Neural crest cell (in vitro differentiated cells): Measurements from ENCODE around the gene XRCC3. TPM values are rescaled to one million over a fixed set of nuclear protein-coding genes. Genes with fewer than 3 reads are reported as not detected.

Experiments used
- DNase-seq: peaks from one replicate; pipeline ENCODE4 v3.0.0; 2021; ENCODE audit warnings: low read depth, mixed read lengths, low spot score
- H3K27ac Mint-ChIP-seq: one replicate; pipeline ENCODE4 v1.8.0; 2021; ENCODE audit warnings: mild to moderate bottlenecking, mixed read lengths; ENCODE audit not compliant: unreplicated experiment
- H3K27me3 Mint-ChIP-seq: 2 replicates; pipeline ENCODE4 v1.8.0; 2021; ENCODE audit warnings: low read depth, mild to moderate bottlenecking, mixed read lengths
- H3K36me3 Mint-ChIP-seq: 2 replicates; pipeline ENCODE4 v1.8.0; 2021; ENCODE audit warnings: low read depth, mild to moderate bottlenecking, mixed read lengths
- H3K4me1 Mint-ChIP-seq: 2 replicates; pipeline ENCODE4 v1.8.0; 2021; ENCODE audit warnings: mixed read lengths
- H3K4me3 Mint-ChIP-seq: one replicate; pipeline ENCODE4 v1.8.0; 2021; ENCODE audit warnings: mild to moderate bottlenecking, mixed read lengths
- H3K9me3 Mint-ChIP-seq: 2 replicates; pipeline ENCODE4 v1.8.0; 2021; ENCODE audit warnings: mixed read lengths
- total RNA-seq: library from RNA; stranded (reverse); gene quantifications from 2 replicates; pipeline ENCODE4 v1.2.1, GENCODE V29; 2021
- TF ChIP-seq, protein P1 (sequence below): fragments of 200-600 bp; sonication (generic); conservative IDR thresholded peaks from 2 replicates; pipeline ENCODE4 v1.5.0; 2021; ENCODE audit warnings: antibody characterized with exemption, mild to moderate bottlenecking

The XRCC3 gene
- total RNA-seq, 1 donor from 2014 or later: 50.8 TPM

GRCh38 chr14:103755060-103755459, 39.8 kb upstream of the XRCC3 start:
- DNase-seq: no peak
- Mint-ChIP-seq H3K27me3 (no peaks in the 10 kb centered on the region), H3K4me3 (no peak overlapping the region), H3K9me3 (no peaks in the 10 kb centered on the region), H3K27ac (no peak overlapping the region), H3K4me1 (peaks cover 5% of the 10 kb centered on the region), H3K36me3 (no peaks in the 10 kb centered on the region)
- TF ChIP-seq, protein P1, sequence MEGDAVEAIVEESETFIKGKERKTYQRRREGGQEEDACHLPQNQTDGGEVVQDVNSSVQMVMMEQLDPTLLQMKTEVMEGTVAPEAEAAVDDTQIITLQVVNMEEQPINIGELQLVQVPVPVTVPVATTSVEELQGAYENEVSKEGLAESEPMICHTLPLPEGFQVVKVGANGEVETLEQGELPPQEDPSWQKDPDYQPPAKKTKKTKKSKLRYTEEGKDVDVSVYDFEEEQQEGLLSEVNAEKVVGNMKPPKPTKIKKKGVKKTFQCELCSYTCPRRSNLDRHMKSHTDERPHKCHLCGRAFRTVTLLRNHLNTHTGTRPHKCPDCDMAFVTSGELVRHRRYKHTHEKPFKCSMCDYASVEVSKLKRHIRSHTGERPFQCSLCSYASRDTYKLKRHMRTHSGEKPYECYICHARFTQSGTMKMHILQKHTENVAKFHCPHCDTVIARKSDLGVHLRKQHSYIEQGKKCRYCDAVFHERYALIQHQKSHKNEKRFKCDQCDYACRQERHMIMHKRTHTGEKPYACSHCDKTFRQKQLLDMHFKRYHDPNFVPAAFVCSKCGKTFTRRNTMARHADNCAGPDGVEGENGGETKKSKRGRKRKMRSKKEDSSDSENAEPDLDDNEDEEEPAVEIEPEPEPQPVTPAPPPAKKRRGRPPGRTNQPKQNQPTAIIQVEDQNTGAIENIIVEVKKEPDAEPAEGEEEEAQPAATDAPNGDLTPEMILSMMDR: no peak

DNA sequence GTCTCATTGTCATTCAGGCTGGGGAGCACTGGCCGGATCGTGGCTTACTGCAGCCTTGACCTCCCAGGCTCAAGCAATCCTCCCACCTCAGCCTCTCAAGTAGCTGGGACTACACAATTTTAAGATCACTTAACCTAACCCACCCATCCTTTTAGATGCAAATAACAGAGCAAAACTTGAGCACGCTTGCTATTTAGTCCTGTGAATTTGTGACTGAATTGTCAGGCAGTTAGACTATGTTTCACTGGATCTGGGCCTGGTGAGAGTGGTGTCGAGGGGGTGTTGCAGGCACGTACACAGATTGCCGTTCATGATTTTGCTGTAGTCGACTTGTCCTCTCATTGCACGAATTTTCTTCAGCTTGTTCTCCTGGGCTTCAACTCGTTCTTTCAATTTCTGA, 38.5 kb upstream of the XRCC3 start:
- no peak overlapping the region for H3K27ac Mint-ChIP-seq
- H3K4me3 Mint-ChIP-seq: no peak overlapping the region
- no peaks in the 10 kb centered on the region for H3K36me3 Mint-ChIP-seq
- H3K27me3 Mint-ChIP-seq: no peaks in the 10 kb centered on the region
- peaks cover 5% of the 10 kb centered on the region for H3K4me1 Mint-ChIP-seq
- no peak for DNase-seq
- no peaks in the 10 kb centered on the region for H3K9me3 Mint-ChIP-seq
- TF ChIP-seq, protein P1: no peak

GRCh38 chr14:103749860-103750259, 34.6 kb upstream of the XRCC3 start:
- Mint-ChIP-seq H3K27me3 (no peaks in the 10 kb centered on the region), H3K4me1 (no peaks in the 10 kb centered on the region), H3K9me3 (no peaks in the 10 kb centered on the region), H3K36me3 (no peaks in the 10 kb centered on the region), H3K27ac (no peak overlapping the region), H3K4me3 (no peak overlapping the region)
- DNase-seq: no peak
- TF ChIP-seq, protein P1: no peak

DNA sequence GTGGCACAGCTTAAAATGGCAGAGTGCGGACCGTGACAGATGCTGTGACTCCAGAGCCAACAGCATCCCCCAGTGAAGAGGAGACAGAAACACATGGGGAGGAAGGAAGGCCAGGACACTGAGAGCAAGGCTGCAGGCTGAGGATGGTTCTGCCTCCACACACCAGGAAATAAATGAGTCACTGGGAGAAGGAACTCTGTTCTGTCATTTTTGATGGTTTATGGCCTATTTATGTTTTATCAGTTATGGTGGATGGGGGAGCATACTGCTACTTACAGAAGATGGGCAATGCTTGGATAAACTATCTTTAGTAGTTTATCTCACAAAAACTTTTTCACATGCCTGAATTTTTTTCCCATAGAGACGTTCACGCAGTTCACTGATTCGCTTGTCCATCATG, 34.2 kb upstream of the XRCC3 start:
- Mint-ChIP-seq H3K36me3 (no peaks in the 10 kb centered on the region), H3K4me1 (no peaks in the 10 kb centered on the region), H3K27me3 (no peaks in the 10 kb centered on the region), H3K9me3 (no peaks in the 10 kb centered on the region), H3K4me3 (no peak overlapping the region), H3K27ac (no peak overlapping the region)
- TF ChIP-seq, protein P1: no peak
- DNase-seq: no peak

DNA sequence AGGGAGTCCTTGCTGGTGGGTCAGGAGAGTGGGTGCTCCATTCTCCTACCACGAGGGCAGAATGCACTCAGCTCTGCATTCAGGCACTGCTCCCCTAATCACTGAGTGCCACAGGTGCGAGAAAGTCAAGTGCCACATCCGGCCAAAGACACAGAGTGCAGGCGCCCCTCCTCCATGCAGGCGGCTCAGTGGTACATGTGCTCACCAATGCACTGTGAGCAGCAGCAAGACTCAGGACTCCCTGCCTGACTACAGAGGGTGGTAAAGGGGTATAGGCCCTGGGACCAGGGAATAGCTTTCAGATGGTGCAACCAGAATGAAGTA, 33.2 kb upstream of the XRCC3 start:
- no peaks in the 10 kb centered on the region for H3K27me3 Mint-ChIP-seq
- H3K4me1 Mint-ChIP-seq: no peaks in the 10 kb centered on the region
- H3K27ac Mint-ChIP-seq: no peak overlapping the region
- DNase-seq: no peak
- no peaks in the 10 kb centered on the region for H3K9me3 Mint-ChIP-seq
- no peak overlapping the region for H3K4me3 Mint-ChIP-seq
- TF ChIP-seq, protein P1: no peak
- H3K36me3 Mint-ChIP-seq: no peaks in the 10 kb centered on the region

DNA sequence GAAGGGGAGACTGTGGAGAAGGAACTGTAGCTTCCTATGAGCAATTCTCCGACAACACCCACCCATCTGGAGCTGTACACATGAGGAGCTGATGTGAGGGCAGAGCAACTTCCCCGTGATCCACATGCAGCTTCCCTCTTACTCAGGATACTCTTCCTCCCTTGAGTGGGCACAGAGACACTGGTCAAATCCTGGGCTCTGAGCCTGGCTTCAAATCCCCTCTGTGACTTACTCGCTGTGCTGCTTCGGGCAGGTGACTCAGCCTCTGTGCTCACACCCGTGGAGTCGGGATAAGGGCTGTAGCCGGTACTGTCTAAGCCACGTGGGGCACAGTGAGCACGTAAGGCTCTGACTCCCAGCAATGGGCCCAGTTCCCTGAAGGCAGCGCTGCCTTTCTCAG, 31.4 kb upstream of the XRCC3 start:
- Mint-ChIP-seq H3K9me3 (no peaks in the 10 kb centered on the region), H3K4me1 (no peaks in the 10 kb centered on the region), H3K27me3 (no peaks in the 10 kb centered on the region), H3K27ac (no peak overlapping the region), H3K4me3 (no peak overlapping the region), H3K36me3 (no peaks in the 10 kb centered on the region)
- TF ChIP-seq, protein P1: no peak
- no peak for DNase-seq
